Esophagus (tissue), 2 donors: Measurements from ENCODE around the gene JPT2. TPM values are rescaled to one million over a fixed set of nuclear protein-coding genes. Genes with fewer than 3 reads are reported as not detected.
"Not testable (repeated sequence)": the region's sequence is repeated elsewhere in the genome, so short reads cannot be mapped to it uniquely, and the experiment has no call there.

ENCODE experiments used
- H3K27ac ChIP-seq, 2 donors: one replicate each; pipeline ENCODE4 v1.5.1; 2013; ENCODE audit warnings: low read depth in 2 of 2, mild to moderate bottlenecking in 2 of 2, inconsistent platforms in 1 of 2, low read length in 1 of 2, moderate library complexity in 1 of 2
- H3K27me3 ChIP-seq, 2 donors: one replicate each; pipeline ENCODE4 v1.6.1; 2013; ENCODE audit warnings: low read length in 2 of 2, control low read depth in 1 of 2, mild to moderate bottlenecking in 1 of 2; ENCODE audit not compliant: insufficient read depth in 2 of 2, control insufficient read depth in 1 of 2
- H3K36me3 ChIP-seq, 2 donors: one replicate each; pipeline ENCODE4 v1.6.1; 2013; ENCODE audit warnings: low read length in 1 of 2; ENCODE audit not compliant: control insufficient read depth in 2 of 2, insufficient read depth in 2 of 2
- H3K4me1 ChIP-seq, 2 donors: one replicate each; pipeline ENCODE4 v1.6.1; 2013; ENCODE audit warnings: low read length in 1 of 2; ENCODE audit not compliant: control insufficient read depth in 2 of 2, insufficient read depth in 2 of 2
- H3K4me3 ChIP-seq, 2 donors: one replicate each; pipeline ENCODE4 v1.5.1; 2013; ENCODE audit warnings: low read length in 2 of 2, mild to moderate bottlenecking in 2 of 2, low read depth in 1 of 2, moderate library complexity in 1 of 2
- H3K9me3 ChIP-seq, 2 donors: one replicate each; pipeline ENCODE4 v1.6.1; 2013; ENCODE audit warnings: mild to moderate bottlenecking in 2 of 2, low read depth in 1 of 2, low read length in 1 of 2, moderate library complexity in 1 of 2; ENCODE audit not compliant: control insufficient read depth in 2 of 2, insufficient read depth in 1 of 2
- WGBS, 2 donors: extraction: QIAGEN DNeasy Blood & Tissue Kit; methylation state at CpG; one replicate each; pipeline ENCODE4 v1.1.7; 2013; 5-methylcytosine and 5-hydroxymethylcytosine counted together
- polyA plus RNA-seq, 2 donors: library from polyadenylated mRNA; stranded (reverse); fragments of 200-250 nt; gene quantifications; one replicate each; pipeline ENCODE4 v1.2.3, GENCODE V29; 2013
- donor health status: healthy with polysubstance abuse.
- donor health status: Bipolar disorder and iron deficiency.

JPT2 gene
- polyA plus RNA-seq, 2 donors = 20.5 to 31.0 TPM

DNA sequence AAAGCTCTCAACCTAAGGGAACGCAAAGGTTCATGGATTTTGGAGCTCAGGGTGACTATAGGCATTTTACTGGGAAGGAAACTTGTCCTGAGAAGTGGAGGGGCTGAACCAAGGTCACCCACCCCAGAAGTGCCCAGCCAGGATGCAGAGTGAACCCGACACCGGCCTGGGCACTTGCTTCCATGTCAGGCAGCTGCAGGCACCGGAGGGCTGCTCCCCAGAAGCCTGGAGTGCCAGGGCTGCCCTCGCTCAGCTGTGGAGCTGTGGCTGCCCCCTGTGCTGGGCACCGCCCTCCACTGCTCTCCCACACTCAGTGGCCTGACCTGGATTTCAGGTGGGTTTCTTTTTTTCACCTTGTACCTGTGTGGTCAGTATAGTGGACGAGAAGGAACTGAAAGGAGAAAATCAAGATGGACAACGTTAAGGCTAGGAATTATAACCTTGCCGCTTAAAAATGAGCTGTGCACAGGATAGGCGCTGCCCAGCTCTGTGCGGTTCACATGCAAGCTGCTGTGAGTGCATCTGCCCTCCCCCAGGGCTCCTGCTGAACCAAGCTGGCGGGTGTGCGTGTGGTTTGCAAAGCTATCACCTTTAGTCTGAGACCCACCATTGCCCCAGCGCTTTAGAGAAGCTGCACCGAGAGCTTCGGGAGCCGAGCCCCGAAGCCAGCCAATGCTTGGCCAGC lies 30.1 kb downstream of the JPT2 start:
- H3K27ac ChIP-seq = no peak overlapping the region
- H3K27me3 ChIP-seq = no peaks in the 10 kb centered on the region
- peaks cover 0 to 1% of the 10 kb centered on the region in 2 donors for H3K36me3 ChIP-seq
- no peaks in the 10 kb centered on the region for H3K9me3 ChIP-seq
- H3K4me3 ChIP-seq = no peak overlapping the region
- WGBS, 2 donors = 84 to 90% methylated on average over 18 of the region's 18 CpGs
- H3K4me1 ChIP-seq = peaks cover 6% of the 10 kb centered on the region in 2 donors

GRCh38 chr16:1708768-1709180 lies 30.7 kb downstream of the JPT2 start:
- Histone ChIP-seq H3K4me3 (no peak overlapping the region), H3K9me3 (no peaks in the 10 kb centered on the region), H3K4me1 (peaks cover 6 to 7% of the 10 kb centered on the region in 2 donors), H3K27me3 (no peaks in the 10 kb centered on the region), H3K36me3 (peaks cover 0 to 1% of the 10 kb centered on the region in 2 donors), H3K27ac (no peak overlapping the region)
- WGBS, 2 donors = 76 to 82% methylated on average over 13 of the region's 13 CpGs

GRCh38 chr16:1709356-1709755 lies 31.3 kb downstream of the JPT2 start:
- Histone ChIP-seq H3K27me3 (no peaks in the 10 kb centered on the region), H3K4me1 (peaks cover 9 to 11% of the 10 kb centered on the region in 2 donors), H3K9me3 (no peaks in the 10 kb centered on the region), H3K4me3 (no peak overlapping the region), H3K27ac (no peak overlapping the region), H3K36me3 (peaks cover 0 to 1% of the 10 kb centered on the region in 2 donors)
- 87 to 92% methylated on average over 15 of the region's 15 CpGs for WGBS, 2 donors

- Histone ChIP-seq H3K4me1 (peaks cover 9 to 11% of the 10 kb centered on the region in 2 donors), H3K4me3 (no peak overlapping the region), H3K36me3 (peaks cover 0 to 1% of the 10 kb centered on the region in 2 donors), H3K27me3 (no peaks in the 10 kb centered on the region), H3K9me3 (no peaks in the 10 kb centered on the region), H3K27ac (no peak overlapping the region)
- 88 to 92% methylated on average over 17 of the region's 17 CpGs for WGBS, 2 donors
Observed at GRCh38 chr16:1710811-1711507, 32.9 kb downstream of the JPT2 start.

- H3K27me3 ChIP-seq = no peaks in the 10 kb centered on the region
- no peaks in the 10 kb centered on the region for H3K36me3 ChIP-seq
- peaks cover 9% of the 10 kb centered on the region in 2 donors for H3K4me1 ChIP-seq
- WGBS, 2 donors = 75 to 77% methylated on average over 14 of the region's 14 CpGs
- no peak overlapping the region for H3K27ac ChIP-seq
- no peaks in the 10 kb centered on the region for H3K9me3 ChIP-seq
- no peak overlapping the region for H3K4me3 ChIP-seq
Observed at GRCh38 chr16:1712791-1713261, 34.7 kb downstream of the JPT2 start.

DNA sequence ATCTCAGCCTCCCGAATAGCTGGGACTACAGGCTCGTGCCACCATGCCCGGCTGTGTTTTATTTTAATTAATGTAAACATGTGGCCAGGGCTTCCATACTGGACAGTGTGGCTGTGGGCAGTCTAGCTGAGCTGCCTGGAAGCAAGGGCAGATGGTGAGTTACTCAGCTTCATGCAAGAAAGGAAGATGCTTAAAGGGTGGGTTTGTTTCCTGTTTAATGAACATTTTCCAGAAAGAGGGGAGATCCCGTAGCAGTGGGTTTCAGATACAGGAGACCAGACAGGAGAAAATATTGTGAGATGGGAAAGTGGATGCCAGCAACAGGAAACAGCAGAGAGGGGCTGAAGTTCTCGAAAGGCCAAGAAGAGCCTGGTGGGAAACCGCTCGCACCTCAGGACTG lies 35.3 kb downstream of the JPT2 start:
- Histone ChIP-seq H3K4me3 (no peak overlapping the region), H3K27ac (no peak overlapping the region), H3K36me3 (no peaks in the 10 kb centered on the region), H3K9me3 (no peaks in the 10 kb centered on the region), H3K27me3 (no peaks in the 10 kb centered on the region), H3K4me1 (peaks cover 5 to 7% of the 10 kb centered on the region in 2 donors)
- 87 to 88% methylated on average over 7 of the region's 7 CpGs for WGBS, 2 donors

GRCh38 chr16:1713933-1714332 lies 35.9 kb downstream of the JPT2 start:
- Histone ChIP-seq H3K4me1 (peaks cover 5 to 6% of the 10 kb centered on the region in 2 donors), H3K9me3 (no peaks in the 10 kb centered on the region), H3K27me3 (no peaks in the 10 kb centered on the region), H3K27ac (no peak overlapping the region), H3K4me3 (no peak overlapping the region), H3K36me3 (no peaks in the 10 kb centered on the region)
- 60 to 67% methylated on average over 14 of the region's 14 CpGs for WGBS, 2 donors

DNA sequence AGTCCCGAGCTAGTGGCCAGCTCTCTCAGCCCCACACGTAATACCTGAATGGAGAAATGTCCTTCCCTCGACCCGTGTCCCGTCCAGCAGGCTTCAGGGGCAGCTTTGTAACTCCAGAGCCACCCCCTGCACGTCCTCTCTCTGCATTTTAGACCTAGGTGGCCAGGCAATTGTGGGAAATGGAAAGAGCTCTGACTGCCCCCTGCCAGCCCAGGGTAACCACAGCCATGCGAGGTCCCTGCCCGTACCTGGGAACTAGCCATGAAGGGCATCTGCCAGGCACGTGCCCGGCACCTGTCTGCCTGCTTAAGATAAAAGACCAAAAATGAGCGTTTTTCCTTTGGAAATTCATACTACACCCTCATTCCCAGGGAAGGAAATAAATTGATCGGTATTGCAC lies 37.1 kb downstream of the JPT2 start:
- no peak overlapping the region for H3K4me3 ChIP-seq
- H3K27me3 ChIP-seq = no peaks in the 10 kb centered on the region
- H3K27ac ChIP-seq = no peak overlapping the region
- WGBS, 2 donors = 90 to 94% methylated on average over 12 of the region's 12 CpGs
- H3K9me3 ChIP-seq = no peaks in the 10 kb centered on the region
- peaks cover 5 to 6% of the 10 kb centered on the region in 2 donors for H3K4me1 ChIP-seq
- H3K36me3 ChIP-seq = no peaks in the 10 kb centered on the region

- H3K4me1 ChIP-seq, H3K27ac ChIP-seq, H3K27me3 ChIP-seq, H3K9me3 ChIP-seq, H3K36me3 ChIP-seq, H3K4me3 ChIP-seq: not testable (repeated sequence)
- WGBS, 2 donors = 68% methylated on average over 10 of the region's 10 CpGs
Observed at GRCh38 chr16:1718236-1718635, 40.2 kb downstream of the JPT2 start.
